Hematopoietic multipotent progenitor cell treated with erythropoietin and hydrocortisone succinate and interleukin-3 and kit ligand, for 4 days (in vitro differentiated cells): Measurements from ENCODE around the gene CDC73.
A peak's percentile ranks its signal among the peaks of the same experiment; 100 is the strongest.
"Not testable (repeated sequence)": the region's sequence is repeated elsewhere in the genome, so short reads cannot be mapped to it uniquely, and the experiment has no call there.

Source experiments
- DNase-seq: peaks from one replicate; pipeline ENCODE4 v3.0.0-alpha.2; 2015

CDC73 gene

DNA sequence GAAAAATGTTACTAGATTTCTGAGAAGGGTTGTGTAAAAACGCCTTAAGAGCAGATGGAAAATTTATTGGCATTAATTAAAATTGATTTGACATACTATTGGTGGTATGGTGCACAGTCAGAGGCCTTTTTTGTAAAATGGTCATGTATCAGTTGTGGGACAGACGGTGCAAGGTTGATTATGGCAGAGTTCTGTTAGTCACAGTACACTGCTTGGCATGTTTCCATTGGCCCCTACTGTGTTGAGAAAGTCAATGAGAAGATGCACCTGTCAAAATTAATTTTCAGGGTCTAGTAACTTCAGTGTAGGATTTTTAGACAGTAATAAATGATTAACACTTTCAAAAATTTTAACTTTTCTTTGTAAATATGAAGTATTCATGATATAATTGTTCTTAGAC, 60.2 kb downstream of the CDC73 start:
- peak; percentile 21 for DNase-seq

DNA sequence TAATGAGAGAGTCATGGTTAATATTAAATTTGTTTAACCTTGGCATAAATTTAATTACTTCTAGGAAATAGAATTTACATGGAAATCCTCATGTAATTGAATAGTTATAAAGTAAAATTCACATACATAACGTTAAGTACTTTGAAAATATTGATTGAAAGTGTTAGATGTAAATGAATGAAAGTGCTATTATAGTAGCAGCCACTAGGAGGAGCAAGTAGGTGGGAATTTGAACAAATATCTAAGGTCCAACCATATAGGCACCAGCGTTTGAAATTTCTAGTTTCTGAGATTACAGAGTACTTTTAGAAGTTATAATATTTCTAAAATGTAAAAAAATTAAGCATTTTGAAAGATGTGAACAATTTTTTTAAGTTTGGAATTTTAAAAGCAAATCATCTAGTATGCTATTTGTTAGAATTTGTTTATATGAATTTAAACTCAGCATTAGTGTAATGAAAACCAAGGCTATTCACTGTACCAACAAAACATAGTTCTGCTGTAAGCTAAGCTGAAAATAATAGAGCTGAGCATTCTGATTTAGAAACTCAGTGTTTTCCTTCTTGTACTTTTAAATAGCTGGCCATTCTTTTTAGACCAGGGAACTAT, 61.3 kb downstream of the CDC73 start:
- DNase-seq, result peak; percentile 81

DNA sequence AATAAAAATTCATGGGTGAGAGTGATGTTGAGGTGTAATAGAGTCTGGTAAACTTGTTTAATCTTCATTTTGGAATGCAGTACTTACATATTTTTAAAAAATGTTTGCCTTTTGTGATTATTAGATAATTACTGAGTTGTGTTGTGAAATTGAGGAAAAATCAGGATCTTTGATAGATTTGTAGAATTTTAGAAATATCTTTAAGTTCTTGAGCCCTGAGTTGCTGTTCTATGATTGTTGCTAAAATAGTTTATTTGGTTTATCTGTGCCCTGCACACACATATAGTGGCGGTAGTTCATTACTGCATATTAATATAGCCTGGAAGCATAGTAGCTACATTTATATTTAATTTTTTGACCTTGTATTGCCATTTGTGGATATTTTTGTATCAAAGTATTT, 62.9 kb downstream of the CDC73 start:
- DNase-seq, result no peak

DNA sequence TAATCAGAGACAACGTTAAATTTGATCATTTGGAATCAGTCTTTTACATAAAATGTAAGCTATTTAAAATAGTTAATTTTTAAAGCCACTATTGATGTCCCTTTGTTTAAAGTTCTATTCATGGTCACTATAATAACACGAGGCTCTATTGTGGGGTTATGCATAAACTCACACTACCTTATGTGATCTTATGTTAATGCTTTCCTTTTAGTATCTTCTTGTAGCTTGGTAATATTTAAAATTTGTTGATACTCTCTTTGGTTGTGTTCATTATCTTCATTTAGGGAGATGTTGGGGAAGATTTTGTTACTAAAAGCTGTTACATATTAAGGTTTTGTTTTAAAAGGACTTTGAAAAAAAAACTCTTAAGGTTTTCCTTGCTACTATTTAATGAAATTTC, 63.4 kb downstream of the CDC73 start:
- no peak for DNase-seq

DNA sequence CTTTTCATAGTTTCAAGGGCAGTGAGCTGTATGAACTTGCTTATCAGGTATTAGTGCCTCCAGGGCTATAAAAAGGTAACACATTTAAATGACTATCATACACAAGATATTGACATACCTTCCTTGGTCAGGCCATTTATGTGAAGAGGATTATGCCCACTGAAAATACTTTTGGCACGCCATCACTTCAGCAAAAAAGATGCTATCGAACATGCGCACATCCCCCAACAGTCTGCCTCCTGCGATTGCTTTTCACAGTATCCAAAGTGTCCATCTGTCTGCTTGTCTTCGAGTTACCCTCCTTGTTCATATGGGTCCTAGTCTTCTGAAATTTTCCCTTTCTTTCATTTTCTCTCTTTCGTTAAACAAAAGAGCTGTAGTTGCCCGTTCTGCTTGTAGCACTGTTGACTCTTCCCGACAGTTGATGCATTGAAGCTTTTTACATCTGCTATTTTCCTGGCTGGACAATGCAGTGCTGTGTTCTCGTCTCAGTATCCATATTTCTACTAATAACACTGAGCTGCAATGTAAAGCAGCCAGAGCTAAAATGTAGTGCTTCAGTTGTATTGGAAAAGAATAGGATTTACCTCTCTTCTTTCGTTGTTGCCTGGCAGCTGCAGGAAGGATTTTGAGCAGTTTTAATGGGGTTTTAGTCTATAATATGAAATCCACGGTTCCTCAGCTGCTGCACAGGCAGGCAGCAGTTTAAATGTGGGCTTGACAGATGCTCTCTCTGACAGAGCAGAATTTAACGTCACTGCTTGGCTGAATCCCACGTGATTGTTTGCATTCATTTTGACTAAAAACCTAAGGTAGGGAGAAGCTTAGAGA, 64.3 kb downstream of the CDC73 start, which contains the start of gene B3GALT2:
Gene B3GALT2 (minus strand): TSS at position 713 of the 831 bp plus-strand sequence. CDS start 5,051 bp downstream, outside the sequence.
- DNase-seq, result peak; percentile 58

DNA sequence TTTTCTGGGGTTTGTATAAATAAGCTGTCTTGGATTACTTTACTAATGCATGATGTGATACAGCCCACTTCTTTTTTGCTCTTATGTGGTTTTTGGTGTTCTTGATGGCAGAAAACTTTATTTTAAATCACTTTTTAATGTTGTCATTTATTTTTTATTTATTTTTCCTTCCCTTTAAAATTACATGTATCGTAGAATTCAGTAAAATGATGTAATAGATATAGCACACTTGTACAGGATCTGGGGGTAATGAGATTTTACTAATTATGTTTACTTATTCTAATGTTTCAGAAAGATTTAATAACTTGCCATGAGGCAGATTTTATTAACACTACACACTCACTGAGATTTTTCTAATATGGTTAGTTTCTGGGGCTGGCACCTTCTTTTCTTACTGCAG, 65.3 kb downstream of the CDC73 start:
- no peak for DNase-seq

DNA sequence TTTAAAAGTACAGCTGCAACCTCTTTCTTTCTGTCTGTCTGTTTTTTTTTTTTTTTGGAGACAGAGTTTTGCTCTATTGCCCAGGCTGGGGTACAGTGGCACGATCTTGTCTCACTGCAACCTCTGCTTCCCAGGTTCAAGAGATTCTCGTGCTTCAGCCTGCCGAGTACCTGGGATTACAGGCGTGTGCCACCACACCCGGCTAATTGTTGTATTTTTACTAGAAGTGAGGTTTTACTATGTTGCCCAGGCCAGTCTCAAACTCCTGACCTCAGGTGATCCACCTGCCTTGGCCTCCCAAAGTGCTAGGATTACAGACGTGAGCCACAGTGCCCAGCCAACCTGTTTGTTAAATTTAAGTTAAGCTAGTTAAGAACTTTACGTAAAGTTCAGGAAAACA, 67.1 kb downstream of the CDC73 start:
- DNase-seq, result not testable (repeated sequence)

DNA sequence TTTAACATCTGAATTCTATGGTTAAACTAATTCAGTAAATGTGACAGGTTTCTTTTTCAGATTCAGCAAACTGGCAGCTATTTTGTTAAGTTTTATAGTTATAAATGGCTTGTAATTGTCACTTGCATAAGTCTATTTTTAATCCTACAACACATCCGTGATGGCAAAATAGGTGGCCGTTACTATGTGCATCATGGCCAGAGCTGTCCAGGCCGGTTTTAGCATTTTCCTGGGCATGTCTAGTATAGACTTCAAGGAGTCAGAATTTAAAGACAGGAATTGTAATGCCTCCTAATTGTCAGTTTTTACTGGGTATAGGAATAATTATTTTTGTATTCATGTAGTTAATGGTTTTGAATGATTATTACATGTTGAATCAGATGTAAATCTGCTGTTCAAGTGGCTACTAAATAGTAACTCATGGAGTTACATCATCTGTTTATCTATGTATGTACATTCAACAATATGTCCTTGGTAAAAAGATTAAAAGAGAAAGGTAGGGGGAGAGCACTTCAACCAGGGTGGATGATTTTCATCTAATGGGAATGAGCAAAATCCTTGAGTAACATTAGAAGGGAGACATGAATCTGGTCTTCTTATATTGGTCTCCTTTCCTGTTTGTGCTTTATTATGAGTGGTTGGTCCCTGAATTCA, 67.7 kb downstream of the CDC73 start:
- no peak for DNase-seq

DNA sequence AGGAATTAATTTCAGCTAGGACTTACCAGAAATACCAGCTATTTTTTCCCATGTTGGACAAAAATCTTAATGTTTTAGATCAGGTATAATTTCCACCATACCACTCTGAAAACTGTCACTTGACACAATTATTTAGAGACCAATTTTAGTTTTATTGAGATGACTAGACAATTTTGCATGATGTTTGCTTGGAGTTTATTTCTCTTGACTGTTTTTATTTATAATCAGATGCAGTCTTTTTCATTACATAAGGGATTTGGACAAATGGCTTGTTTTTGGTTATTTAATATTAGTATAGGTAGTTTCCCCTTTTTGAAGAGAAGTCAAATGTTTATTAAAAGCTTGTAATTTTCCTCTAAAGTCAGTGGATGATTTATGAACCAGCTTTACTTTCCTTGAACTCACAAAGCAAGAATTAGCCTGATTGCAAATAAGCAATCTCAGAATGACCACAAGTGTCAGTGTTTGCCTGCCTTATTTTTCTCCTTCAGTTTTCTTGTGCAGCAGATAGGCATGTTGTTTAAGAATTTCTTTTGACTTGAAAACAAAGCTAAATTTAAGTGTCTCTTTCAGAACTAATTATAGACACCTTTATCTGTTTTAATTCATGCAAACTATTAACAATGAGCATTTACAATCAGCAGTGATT, 68.4 kb downstream of the CDC73 start:
- peak; percentile 35 for DNase-seq

DNA sequence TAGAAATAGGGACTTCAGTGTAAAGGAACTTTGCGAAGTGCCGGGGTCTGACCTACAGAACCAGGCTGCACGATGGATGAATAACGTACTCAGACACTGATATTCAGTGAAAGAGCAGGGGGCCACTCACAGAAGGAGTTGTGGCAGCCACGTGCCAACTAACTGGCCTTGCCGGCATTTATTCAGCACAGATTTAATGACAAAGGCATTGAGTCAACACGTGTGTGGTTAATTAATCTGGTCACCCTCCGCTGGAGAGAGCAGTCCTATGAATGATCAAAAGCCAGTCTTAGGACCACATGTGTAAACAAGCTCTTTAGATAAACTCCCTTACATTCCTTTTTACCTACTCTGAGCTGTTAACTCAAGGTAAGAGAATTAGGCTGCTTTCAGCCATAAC, 70.8 kb downstream of the CDC73 start:
- no peak for DNase-seq

DNA sequence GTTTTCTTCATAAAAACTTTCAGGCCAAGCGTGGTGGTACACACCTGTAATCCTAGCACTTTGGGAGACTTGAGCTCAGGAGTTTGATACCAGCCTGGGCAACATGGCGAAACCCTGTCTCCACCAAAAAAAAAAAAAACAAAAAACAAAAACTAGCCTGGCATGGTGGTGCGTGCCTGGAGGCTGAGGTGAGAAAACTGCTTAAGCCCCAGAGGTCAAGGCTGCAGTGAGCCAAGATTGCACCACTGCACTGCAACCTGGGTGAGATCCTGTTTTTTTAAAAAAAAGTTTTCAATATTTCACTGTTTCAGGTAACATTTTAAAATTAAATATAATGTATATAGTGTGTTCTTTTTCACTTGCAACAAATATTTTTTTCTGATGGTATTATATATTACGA, 78.1 kb downstream of the CDC73 start:
- no peak for DNase-seq

GRCh38 chr1:193201021-193201420, 79.2 kb downstream of the CDC73 start:
- DNase-seq, result no peak

- DNase-seq, result no peak
Measured at GRCh38 chr1:193210996-193211395, 89.2 kb downstream of the CDC73 start.

DNA sequence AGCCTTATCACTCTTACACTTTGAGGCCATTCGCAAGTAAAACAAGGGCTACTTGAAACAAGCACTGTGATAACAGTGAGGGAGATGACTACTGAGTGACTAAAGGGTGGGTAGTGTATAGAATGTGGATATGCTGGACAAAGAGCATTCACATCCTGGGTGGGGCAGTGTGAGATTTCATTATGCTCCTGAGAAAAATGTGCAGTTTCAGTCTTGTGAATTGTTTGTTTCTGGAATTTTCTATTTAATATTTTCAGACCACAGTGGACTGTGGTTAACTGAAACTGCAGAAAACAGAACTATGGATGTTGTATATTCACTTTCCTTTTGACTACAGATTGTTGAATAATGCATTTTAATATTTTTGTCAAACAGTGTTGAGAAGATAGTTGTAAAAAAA, 89.7 kb downstream of the CDC73 start:
- no peak for DNase-seq

- no peak for DNase-seq
Measured at GRCh38 chr1:193212637-193213036, 90.8 kb downstream of the CDC73 start.

DNA sequence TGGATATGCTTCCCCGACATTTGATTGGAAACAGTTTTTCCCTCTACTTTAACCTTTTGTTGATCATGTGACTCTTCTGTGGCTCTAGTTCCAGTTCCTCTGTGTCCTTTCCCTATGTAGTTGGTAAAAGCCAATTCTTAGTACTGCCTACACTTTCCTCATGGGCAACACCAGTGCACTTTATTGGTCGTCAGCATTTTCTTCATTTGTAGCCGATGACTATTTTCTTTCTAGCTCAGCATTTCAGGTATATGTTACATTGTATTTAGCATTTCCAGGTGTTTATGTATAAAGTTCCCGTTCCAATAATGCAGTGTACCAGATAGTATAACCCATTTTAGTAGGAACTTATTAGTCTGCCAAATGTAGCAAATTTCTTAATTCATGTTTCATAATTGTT, 92.2 kb downstream of the CDC73 start:
- DNase-seq, result no peak

DNA sequence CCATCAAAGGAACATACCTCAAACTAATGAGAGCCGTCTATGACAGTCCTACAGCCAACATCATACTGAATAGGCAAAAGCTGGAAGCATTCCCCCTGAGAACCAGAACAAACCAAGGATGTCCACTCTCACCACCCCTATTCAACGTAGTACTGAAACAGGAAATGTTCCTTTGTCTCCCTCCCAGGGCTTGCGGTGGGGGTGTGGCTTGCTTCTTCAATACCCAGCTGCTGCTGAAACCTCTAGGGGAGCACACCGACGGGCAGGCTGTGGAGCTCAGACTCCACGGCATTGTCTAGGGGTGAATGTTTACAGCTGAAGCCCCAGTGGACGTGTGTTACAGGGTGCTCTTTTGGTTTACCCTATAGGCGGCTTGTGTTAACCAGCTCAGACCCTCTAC, 95.1 kb downstream of the CDC73 start:
- no peak for DNase-seq

DNA sequence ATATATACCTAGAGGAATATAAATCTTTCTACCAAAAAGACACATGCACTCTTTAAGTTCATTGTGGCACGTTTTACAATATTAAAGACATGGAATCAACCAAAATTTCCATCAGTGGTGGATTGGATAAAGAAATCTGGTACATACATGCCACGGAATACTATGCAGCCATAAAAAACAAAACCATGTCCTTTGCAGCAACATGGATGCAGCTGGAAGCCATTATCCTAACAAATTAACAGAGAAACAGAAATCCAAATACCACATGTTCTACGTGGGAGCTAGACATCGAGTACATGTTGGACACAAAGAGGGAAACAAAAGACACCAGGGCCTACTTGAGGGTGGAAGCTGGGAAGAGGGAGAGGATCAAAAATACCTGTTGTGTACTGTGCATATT, 97.6 kb downstream of the CDC73 start:
- DNase-seq, result no peak

DNA sequence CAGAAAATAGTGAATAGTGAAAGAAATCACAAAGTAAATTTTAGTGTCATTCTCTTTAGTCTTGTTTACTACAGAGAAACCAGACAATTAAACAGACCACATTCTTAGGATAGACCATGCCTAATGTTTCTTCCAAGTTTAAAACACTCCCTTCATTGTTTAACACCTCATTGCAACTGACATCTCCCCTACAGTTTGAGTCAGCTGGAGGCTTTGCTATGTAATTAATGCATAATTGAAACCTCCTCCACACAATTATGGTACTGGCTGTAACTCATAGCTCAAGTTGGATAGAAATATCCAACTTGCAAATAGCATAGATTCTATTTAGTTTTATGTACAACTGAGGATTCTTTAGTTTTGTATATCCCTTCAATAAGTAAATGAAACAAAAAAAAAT, 99.8 kb downstream of the CDC73 start:
- DNase-seq, result no peak

- DNase-seq, result no peak
Measured at GRCh38 chr1:193222056-193222615, 100.3 kb downstream of the CDC73 start.

GRCh38 chr1:193229136-193229535, 107.3 kb downstream of the CDC73 start:
- DNase-seq, result no peak

GRCh38 chr1:193231146-193231545, 109.3 kb downstream of the CDC73 start:
- DNase-seq, result not testable (repeated sequence)

DNA sequence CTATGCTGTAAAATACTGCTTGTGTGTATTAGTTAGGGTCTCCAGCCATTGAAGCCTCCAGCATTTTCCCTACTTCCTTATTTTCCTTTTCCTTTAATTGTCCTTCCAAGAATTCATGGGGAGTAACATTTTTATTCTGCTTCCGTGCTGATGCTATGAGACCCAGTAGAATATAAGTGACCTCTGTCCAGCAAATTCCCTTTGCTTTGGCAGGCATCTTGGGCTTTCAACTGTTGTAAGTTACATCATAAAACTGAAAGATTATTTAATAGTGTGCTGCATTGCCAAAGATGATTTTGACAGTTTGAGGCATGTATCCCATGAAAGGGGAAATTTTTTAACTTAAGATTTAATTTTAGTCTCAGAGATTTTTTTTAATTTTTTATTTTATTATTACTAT, 112.7 kb downstream of the CDC73 start:
- no peak for DNase-seq
